VCaP (cell line): ENCODE measurements around the gene TBL1Y.
A peak's percentile ranks its signal among the peaks of the same experiment; 100 is the strongest.

ENCODE experiments used
- H3K27ac ChIP-seq: fragments of 450-650 bp; 2 replicates; pipeline ENCODE4 v1.5.1; 2017
- TF ChIP-seq, protein P1 (sequence below): fragments of 450-650 bp; conservative IDR thresholded peaks from 2 replicates; pipeline ENCODE4 v1.5.1; 2017; ENCODE audit warnings: mild to moderate bottlenecking, moderate library complexity

TBL1Y gene

DNA sequence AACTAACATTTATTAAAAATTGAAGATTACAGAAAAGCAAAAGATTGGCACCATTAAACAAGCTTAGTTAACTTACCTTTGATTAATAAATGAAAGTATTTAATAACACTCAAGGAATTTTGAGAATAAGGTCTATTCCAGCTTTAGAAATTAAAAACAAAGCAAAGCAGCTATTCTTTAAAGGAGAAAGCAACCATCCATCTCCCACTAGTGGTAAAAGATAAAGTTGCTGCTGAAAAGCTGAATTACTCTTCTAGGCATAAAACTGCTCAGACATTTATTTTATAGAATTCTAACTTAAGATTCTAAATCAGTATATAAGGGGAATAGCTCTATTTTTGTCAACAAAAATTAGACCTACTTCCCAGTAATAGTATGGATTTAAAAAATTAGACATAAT is 37.2 kb downstream of the TBL1Y start:
- TF ChIP-seq, protein P1, sequence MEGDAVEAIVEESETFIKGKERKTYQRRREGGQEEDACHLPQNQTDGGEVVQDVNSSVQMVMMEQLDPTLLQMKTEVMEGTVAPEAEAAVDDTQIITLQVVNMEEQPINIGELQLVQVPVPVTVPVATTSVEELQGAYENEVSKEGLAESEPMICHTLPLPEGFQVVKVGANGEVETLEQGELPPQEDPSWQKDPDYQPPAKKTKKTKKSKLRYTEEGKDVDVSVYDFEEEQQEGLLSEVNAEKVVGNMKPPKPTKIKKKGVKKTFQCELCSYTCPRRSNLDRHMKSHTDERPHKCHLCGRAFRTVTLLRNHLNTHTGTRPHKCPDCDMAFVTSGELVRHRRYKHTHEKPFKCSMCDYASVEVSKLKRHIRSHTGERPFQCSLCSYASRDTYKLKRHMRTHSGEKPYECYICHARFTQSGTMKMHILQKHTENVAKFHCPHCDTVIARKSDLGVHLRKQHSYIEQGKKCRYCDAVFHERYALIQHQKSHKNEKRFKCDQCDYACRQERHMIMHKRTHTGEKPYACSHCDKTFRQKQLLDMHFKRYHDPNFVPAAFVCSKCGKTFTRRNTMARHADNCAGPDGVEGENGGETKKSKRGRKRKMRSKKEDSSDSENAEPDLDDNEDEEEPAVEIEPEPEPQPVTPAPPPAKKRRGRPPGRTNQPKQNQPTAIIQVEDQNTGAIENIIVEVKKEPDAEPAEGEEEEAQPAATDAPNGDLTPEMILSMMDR = peak; percentile 74

DNA sequence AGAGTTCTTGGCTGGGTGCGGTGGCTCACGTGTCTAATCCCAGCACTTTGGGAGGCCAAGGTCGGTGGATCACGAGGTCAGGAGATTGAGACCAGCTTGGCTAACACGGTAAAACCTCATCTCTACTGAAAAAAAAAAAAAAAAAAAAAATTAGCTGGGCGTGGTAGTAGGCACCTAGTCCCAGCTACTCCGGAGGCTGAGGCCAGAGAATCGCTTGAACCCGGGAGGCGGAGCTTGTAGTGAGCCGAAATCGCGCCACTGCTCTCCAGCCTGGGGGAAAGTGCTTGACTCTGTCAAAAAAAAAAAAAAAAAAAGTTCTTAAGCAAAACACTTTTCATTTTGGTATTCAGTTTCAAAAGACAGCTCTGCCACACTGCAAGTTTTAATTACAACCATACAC is 37.9 kb downstream of the TBL1Y start:
- H3K27ac ChIP-seq = no peak overlapping the region
- TF ChIP-seq, protein P1 = no peak

More for the DNA sequence above, 37.2 kb downstream of the TBL1Y start:
- H3K27ac ChIP-seq = no peak overlapping the region

DNA sequence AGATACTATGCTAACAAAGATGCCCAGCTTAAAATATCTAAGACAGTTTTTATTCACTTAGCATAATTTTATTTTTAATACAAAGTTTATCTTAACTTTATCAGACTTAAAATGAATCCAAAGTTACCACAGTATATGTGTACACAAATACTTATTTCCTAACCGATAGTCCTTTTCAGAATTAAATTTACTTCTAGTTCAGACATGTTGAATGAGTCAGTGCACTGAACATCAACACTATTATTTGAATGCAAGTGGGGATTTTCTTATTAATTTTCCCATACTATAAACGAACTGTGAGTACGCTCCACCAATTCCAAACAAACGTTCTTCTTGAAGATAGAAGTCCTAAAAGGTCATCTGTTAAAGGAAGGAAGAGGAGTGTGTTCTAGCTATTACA is 39.5 kb downstream of the TBL1Y start:
- TF ChIP-seq, protein P1 = no peak

DNA sequence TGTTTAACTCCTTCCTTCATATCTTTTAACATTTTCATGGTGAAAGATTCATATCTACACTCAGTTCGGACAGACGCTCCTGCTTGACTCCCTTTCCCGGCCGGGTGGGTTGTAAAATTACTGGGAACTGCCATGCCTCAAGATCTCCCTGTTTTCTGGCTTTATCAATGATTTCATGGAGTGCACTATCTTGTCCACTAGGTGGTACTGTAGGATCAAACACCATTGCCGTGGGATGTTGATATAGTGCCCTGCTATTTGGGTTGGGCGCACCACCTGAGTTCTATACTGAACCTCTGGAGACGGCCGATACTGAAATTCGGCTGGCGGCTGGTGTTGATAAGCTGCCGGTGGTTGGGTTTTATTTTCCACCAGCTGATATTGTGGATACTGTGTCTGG is 54.2 kb downstream of the TBL1Y start:
- TF ChIP-seq, protein P1 = peak; percentile 76

More for the DNA sequence above, 39.5 kb downstream of the TBL1Y start:
- H3K27ac ChIP-seq = no peak overlapping the region

DNA sequence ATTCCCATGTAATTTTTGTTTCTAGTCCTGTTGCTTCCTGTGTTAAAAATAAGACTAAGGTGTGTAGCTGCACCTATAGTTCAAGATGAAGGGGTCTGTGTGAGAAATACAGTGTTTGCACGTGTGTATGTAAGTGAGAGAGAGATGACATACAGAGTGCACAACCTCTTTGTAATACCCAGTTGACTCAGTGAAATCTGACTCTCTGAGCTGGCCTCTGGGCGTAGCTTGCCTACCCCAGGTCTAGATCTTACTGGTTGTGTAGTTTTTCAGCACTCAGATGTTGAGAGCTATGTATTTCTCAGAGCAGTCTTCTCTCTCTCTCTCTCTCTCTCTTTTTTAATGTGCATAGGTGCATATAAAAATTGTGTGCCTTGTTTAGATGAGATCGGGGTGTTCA is 56.0 kb downstream of the TBL1Y start:
- H3K27ac ChIP-seq = no peak overlapping the region
- TF ChIP-seq, protein P1 = no peak

More for the DNA sequence above, 54.2 kb downstream of the TBL1Y start:
- H3K27ac ChIP-seq = peak overlapping the region; percentile 69; the same call in 1 of the 2 replicates

DNA sequence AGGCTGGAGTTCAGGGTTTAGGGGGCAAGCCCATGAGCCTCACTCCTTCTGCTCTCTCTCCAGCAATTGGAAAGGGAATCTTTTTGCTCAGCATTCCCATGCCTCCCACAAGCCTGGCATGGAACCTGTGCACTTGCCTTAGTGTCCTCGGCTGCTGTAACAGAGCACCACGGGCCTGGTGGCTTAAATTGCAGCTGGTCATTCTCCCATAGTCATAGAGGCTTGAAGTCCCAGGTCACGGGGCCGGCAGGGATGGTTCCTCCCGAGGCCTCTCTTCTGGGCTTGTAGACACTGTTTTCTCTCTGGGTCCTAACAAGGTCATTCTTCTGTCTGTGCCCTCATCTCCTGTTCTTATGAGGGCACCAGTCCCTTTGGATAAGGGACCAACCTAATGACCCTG is 57.2 kb downstream of the TBL1Y start:
- H3K27ac ChIP-seq = no peak overlapping the region
- TF ChIP-seq, protein P1 = no peak

DNA sequence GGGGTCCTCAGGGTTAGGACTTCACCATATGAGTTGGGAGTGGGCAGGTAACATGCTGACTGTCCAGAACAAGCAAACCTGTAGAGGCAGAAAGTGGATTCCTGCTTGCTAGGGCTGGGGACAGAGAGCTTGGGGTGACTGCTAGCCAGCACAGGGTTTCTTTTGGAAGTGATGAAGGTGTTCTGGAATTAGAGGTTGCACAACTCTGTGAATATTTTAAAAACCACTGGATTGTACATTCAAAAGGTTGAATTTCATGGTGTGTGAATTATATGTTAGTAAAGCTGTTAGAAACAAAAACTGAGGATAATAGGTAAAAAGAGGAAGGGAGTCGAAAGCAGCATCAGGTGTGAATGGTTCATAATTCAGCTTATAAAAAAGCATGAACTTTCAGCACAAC is 57.7 kb downstream of the TBL1Y start:
- TF ChIP-seq, protein P1 = no peak
- no peak overlapping the region for H3K27ac ChIP-seq
